HepG2 (cell line): ENCODE measurements around the gene PSIP1. TPM values are rescaled to one million over a fixed set of nuclear protein-coding genes. Genes with fewer than 3 reads are reported as not detected.
A peak's percentile ranks its signal among the peaks of the same experiment; 100 is the strongest.

Experiments
- ATAC-seq: fragments of 200-7000 bp; cut with Tn5 transposase; 3 replicates; pipeline ENCODE4 v1.9.1; 2020; ENCODE audit warnings: mild to moderate bottlenecking, moderate library complexity
- BruUV-seq: library from RNA; stranded (reverse); fragments of 400-500 nt; replicated peaks from 2 replicates; lab custom pipeline; 2021; lab: Mats Ljungman, UMichigan
- CTCF ChIA-PET: fragments of 300-600 bp; formaldehyde crosslinking; extraction: SDS; loops from one replicate; lab custom pipeline; 2021; ENCODE audit warnings: low total read pairs, inconsistent platforms, low intra/inter-chr PET ratio; lab: Yijun Ruan, JAX
- POLR2A ChIA-PET: fragments of 350-600 bp; sonication (Branson Sonifier 250); formaldehyde crosslinking; loops from one replicate; lab custom pipeline; 2020; ENCODE audit warnings: antibody characterized with exemption, inconsistent platforms; lab: Yijun Ruan, JAX
- DNase-seq: peaks from one replicate; pipeline ENCODE4 v3.0.0-alpha.2; 2015; ENCODE audit warnings: low spot score
- FAIRE-seq: peaks from 3 replicates; lab custom pipeline; 2011; peaks lifted over from hg19 to GRCh38; lab: Jason Lieb, UNC
- H2AFZ ChIP-seq: one replicate; pipeline ENCODE4 v1.6.1; 2011; ENCODE audit warnings: low read length, inconsistent platforms
- H3K27ac ChIP-seq: fragments of 300-600 bp; 3 replicates; pipeline ENCODE4 v1.8.0; 2011; ENCODE audit warnings: mixed run types, mild to moderate bottlenecking, mixed read lengths, low read length, inconsistent platforms; ENCODE audit not compliant: insufficient read depth; ENCODE audit errors: extremely low read length
- H3K27me3 ChIP-seq, 2 experiments: fragments of 200-600 bp in 1 of 2; 2 replicates in 1 of 2; 3 replicates in 1 of 2; pipeline versions ENCODE4 v1.6.0 to v1.8.0; 2011; ENCODE audit warnings: low read length in 2 of 2, mild to moderate bottlenecking in 2 of 2, moderate library complexity in 2 of 2, inconsistent platforms in 1 of 2; ENCODE audit not compliant: insufficient read depth in 2 of 2, control insufficient read depth in 1 of 2
- H3K36me3 ChIP-seq, 2 experiments: fragments of 200-600 bp in 1 of 2; replicated peaks in 1 of 2; 2 replicates in 1 of 2; 3 replicates in 1 of 2; pipeline versions ENCODE4 v1.5.1 to v1.8.0; 2011; ENCODE audit warnings: low read length in 2 of 2, inconsistent platforms in 1 of 2; ENCODE audit not compliant: insufficient read depth in 2 of 2, control insufficient read depth in 1 of 2
- H3K4me1 ChIP-seq: 2 replicates; pipeline ENCODE4 v1.5.1; 2012; ENCODE audit warnings: low read length, inconsistent platforms; ENCODE audit not compliant: insufficient read depth
- H3K4me2 ChIP-seq: 2 replicates; pipeline ENCODE4 v1.6.0; 2011; ENCODE audit warnings: low read depth, low read length, inconsistent platforms
- H3K4me3 ChIP-seq, 3 experiments: fragments of 200-600 bp in 1 of 3; sonication (generic), shearing (Covaris generic) in 1 of 3; replicated peaks in 1 of 3; 2 replicates each; pipeline ENCODE4 v1.5.1; 2011 to 2016; ENCODE audit warnings: low read length in 3 of 3, inconsistent platforms in 2 of 3, low read depth in 2 of 3, mild to moderate bottlenecking in 2 of 3, control low read depth in 1 of 3, mixed read lengths in 1 of 3; ENCODE audit not compliant: insufficient read depth in 1 of 3
- H3K79me2 ChIP-seq: one replicate; pipeline ENCODE4 v1.6.1; 2011; ENCODE audit warnings: low read length, inconsistent platforms; ENCODE audit not compliant: insufficient read depth
- H3K9ac ChIP-seq: 2 replicates; pipeline ENCODE4 v1.6.0; 2011; ENCODE audit warnings: mild to moderate bottlenecking, low read depth, low read length, inconsistent platforms; ENCODE audit not compliant: insufficient read depth
- H3K9me3 ChIP-seq: 2 replicates; pipeline ENCODE4 v1.5.1; 2012; ENCODE audit warnings: mild to moderate bottlenecking, low read length
- H4K20me1 ChIP-seq: 2 replicates; pipeline ENCODE4 v1.6.0; 2011; ENCODE audit warnings: inconsistent platforms, mild to moderate bottlenecking, low read length, moderate library complexity; ENCODE audit not compliant: insufficient read depth
- ARNT2 ChIP-seq: sonication (generic); formaldehyde crosslinking; IDR thresholded peaks from 2 replicates; pipeline ENCODE4 v1.8.0; 2022; ENCODE audit warnings: mild to moderate bottlenecking, low read depth, missing genetic modification reagents, moderate library complexity
- CREM ChIP-seq, 2 experiments: sonication (generic) in 1 of 2; formaldehyde crosslinking in 1 of 2; IDR thresholded peaks; 2 replicates each; pipeline versions ENCODE4 v1.4.0 to v1.6.1; 2016 to 2020; ENCODE audit warnings: antibody characterized with exemption in 1 of 2, mild to moderate bottlenecking in 1 of 2, missing genetic modification reagents in 1 of 2
- HNRNPUL1 ChIP-seq: fragments of 200-400 bp; formaldehyde crosslinking; IDR thresholded peaks from 2 replicates; pipeline ENCODE4 v1.6.1; 2017; ENCODE audit warnings: low read depth, mild to moderate bottlenecking, low read length, moderate library complexity
- KLF6 ChIP-seq: IDR thresholded peaks from 2 replicates; pipeline ENCODE4 v1.8.0; 2016; ENCODE audit warnings: missing biosample characterization, missing genetic modification reagents
- MAZ ChIP-seq, 2 experiments: sonication (generic) in 1 of 2; formaldehyde crosslinking in 1 of 2; IDR thresholded peaks; 2 replicates each; pipeline versions ENCODE4 v1.5.0 to v1.6.1; 2012 to 2020; ENCODE audit warnings: low read depth in 2 of 2, mild to moderate bottlenecking in 2 of 2, borderline replicate concordance in 1 of 2, improper control_type of control experiment in 1 of 2, low read length in 1 of 2, missing genetic modification reagents in 1 of 2, moderate library complexity in 1 of 2
- NFRKB ChIP-seq: fragments of 450-650 bp; IDR thresholded peaks from 2 replicates; pipeline ENCODE4 v1.6.1; 2017
- PAWR ChIP-seq: sonication (generic); formaldehyde crosslinking; IDR thresholded peaks from 2 replicates; pipeline ENCODE4 v1.4.0; 2020; ENCODE audit warnings: missing genetic modification reagents, mild to moderate bottlenecking, borderline replicate concordance
- ZKSCAN8 ChIP-seq: IDR thresholded peaks from 2 replicates; pipeline ENCODE4 v1.6.1; 2016; ENCODE audit warnings: borderline replicate concordance, missing genetic modification reagents, missing compliant biosample characterization
- ZNF225 ChIP-seq: sonication (generic); formaldehyde crosslinking; IDR thresholded peaks from 2 replicates; pipeline ENCODE4 v1.4.0; 2020; ENCODE audit warnings: mild to moderate bottlenecking, missing genetic modification reagents
- ZNF256 ChIP-seq: sonication (generic); formaldehyde crosslinking; conservative IDR thresholded peaks from 2 replicates; pipeline ENCODE4 v1.4.0; 2020; ENCODE audit warnings: missing genetic modification reagents
- ZNF34 ChIP-seq: sonication (generic); formaldehyde crosslinking; IDR thresholded peaks from 2 replicates; pipeline ENCODE4 v1.4.0; 2020; ENCODE audit warnings: mild to moderate bottlenecking, missing genetic modification reagents, borderline replicate concordance
- ZNF451 ChIP-seq: sonication (generic); formaldehyde crosslinking; IDR thresholded peaks from 2 replicates; pipeline ENCODE4 v1.5.0; 2020; ENCODE audit warnings: mild to moderate bottlenecking, missing genetic modification reagents
- ZNF768 ChIP-seq: sonication (generic); formaldehyde crosslinking; IDR thresholded peaks from 2 replicates; pipeline ENCODE4 v1.4.0; 2020; ENCODE audit warnings: missing genetic modification reagents
- WGBS: methylation state at CpG from one replicate; pipeline ENCODE4 v1.1.6; 2017; ENCODE audit warnings: low lambda C conversion rate; 5-methylcytosine and 5-hydroxymethylcytosine counted together
- in situ Hi-C: cut with HindIII; loops from 2 replicates; pipeline ENCODE4 v1.10.0; 2017; ENCODE audit warnings: low pct_unique_long_range_greater_than_20kb; ENCODE audit not compliant: extremely low pct_ligation_motif_present
- intact Hi-C: fragments of 100-400 bp; cut with micrococcal nuclease; formaldehyde crosslinking; loops from one replicate; pipeline ENCODE4 v1.10.0; 2022; ENCODE audit not compliant: unreplicated experiment
- polyA plus RNA-seq, 8 experiments: library from polyadenylated mRNA; depleted of rRNA in 3 of 8; stranded (reverse) in 7 of 8; unstranded in 1 of 8; fragments of >200 nt; fragmentation: Illumina TruSeq in 4 of 8; extraction: Trizol in 4 of 8; gene quantifications; 2 replicates each; pipeline versions ENCODE4 v1.2.1 to v1.2.3, GENCODE V29; 2011 to 2016; ENCODE audit warnings: low read depth in 4 of 8, missing spikeins in 1 of 8, mixed read lengths in 1 of 8; ENCODE audit not compliant: insufficient read depth in 1 of 8
- total RNA-seq, 5 experiments: library from RNA; depleted of rRNA; stranded (reverse); fragments of >200 nt; fragmentation: Illumina TruSeq; extraction: Trizol; gene quantifications; 2 replicates each; pipeline ENCODE4 v1.2.3, GENCODE V29; 2016; ENCODE audit warnings: low read depth in 1 of 5
- TF ChIP-seq, protein P1 (sequence below): sonication (generic); formaldehyde crosslinking; IDR thresholded peaks from 2 replicates; pipeline ENCODE4 v1.5.1; 2020; ENCODE audit warnings: mild to moderate bottlenecking, missing genetic modification reagents, moderate library complexity
- TF ChIP-seq, protein P2 (sequence below): sonication (generic); formaldehyde crosslinking; IDR thresholded peaks from 2 replicates; pipeline ENCODE4; 2020; ENCODE audit warnings: missing genetic modification reagents, mild to moderate bottlenecking, borderline replicate concordance
- TF ChIP-seq, protein P3 (sequence below): IDR thresholded peaks from 2 replicates; pipeline ENCODE4 v1.6.1; 2018; ENCODE audit warnings: missing genetic modification reagents

PSIP1 gene
- total and polyA plus RNA-seq, 2 of the 13 experiments (the other 11 are each of a cell fraction or from before 2014, with no cell fraction given), result 12.6 to 46.4 TPM

DNA sequence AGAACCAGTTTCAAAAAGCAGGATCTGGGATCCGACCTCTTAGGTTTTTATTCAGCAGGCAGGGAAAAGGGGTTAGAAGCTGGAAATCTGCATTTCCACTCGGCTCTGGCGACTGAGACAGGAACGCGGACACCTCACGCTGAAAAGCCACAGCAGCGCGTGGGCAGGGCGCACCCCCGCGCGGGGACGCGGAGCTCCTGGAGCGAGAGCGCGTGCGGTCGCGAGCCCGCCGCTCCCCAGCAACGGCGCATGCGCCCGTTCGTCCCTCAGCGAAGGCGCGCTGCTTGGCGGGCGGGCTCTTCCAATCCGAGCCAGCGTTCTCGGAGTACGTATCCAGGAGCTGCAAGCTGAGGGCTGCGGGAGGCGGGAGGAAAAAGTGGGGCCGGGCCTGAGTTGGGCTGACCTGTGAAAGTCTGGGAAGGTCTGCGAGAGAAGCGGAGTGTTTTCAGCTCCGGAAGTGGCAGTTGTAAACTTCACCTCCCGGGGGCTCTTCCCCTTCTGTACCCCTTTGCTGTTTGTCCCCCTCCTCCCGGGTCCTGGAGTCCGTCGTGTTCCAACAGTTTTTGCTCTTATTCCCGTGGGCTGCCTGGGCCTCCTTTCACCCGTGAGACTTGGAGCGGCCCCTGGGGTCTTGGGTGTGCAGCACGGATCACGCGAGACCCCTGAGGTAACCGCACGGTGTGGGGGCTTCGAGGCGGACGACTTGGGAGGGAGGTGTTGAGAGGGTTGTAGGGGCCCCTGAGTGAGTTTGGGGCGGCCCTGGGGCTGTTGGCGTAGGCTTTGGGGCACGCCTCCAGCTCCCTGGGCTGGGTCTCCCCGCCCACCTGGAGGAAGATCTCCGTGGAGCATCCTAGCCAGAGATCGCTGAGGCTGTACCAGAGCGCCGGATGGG, 42.1 kb upstream of the PSIP1 start, which contains the start of gene CCDC171:
Gene CCDC171, plus strand, starts transcription at position 408 of the 892 bp plus-strand sequence. CDS start 11,046 bp downstream, outside the sequence.
- no peaks in the 10 kb centered on the region for H4K20me1 ChIP-seq
- peaks cover 0 to 3% of the 10 kb centered on the region in 2 experiments; a peak in 1 of 5 replicates for H3K27me3 ChIP-seq
- peak; percentile 57 for FAIRE-seq
- peak; percentile 99 for ATAC-seq
- H2AFZ ChIP-seq, result peak within 1 kb of the TSS; percentile 96
- CTCF ChIA-PET, result no interaction called here
- peak within 1 kb of the TSS; percentile 69 for H3K27ac ChIP-seq
- peaks cover 18% of the 10 kb centered on the region for H3K4me1 ChIP-seq
- H3K36me3 ChIP-seq, result no peaks in the 10 kb centered on the region
- intact Hi-C loops, result loop anchor here (2.0 to 5.0 kb wide), 2 partner anchors 42 to 54 kb away; partner anchors contain the start of gene PSIP1
- peak within 1 kb of the TSS; percentile 87 for H3K4me2 ChIP-seq
- BruUV-seq, result TSS peak; percentile 73
- peak; percentile 90 for DNase-seq
- in situ Hi-C loops, result no loop called here
- 0% methylated on average over 20 of the region's 65 CpGs for WGBS
- POLR2A ChIA-PET, result interaction anchor here (0.6 to 1.3 kb wide), 15 partner anchors 9 to 1176 kb away, joined by 3 to 13 read pairs (median 3); partner anchors contain the start of genes PSIP1, SNAPC3 and TTC39B
- peak within 1 kb of the TSS; percentile 66 to 80 (median 72) for H3K4me3 ChIP-seq
- H3K9me3 ChIP-seq, result no peaks in the 10 kb centered on the region
- no peaks in the 10 kb centered on the region for H3K79me2 ChIP-seq
- peak within 1 kb of the TSS; percentile 70 for H3K9ac ChIP-seq
- TF ChIP-seq KLF6 (CRISPR knock-in tag), result 0 out of 2 replicates have a peak, but pooled peaks have one; percentile 62
- TF ChIP-seq, protein P1, sequence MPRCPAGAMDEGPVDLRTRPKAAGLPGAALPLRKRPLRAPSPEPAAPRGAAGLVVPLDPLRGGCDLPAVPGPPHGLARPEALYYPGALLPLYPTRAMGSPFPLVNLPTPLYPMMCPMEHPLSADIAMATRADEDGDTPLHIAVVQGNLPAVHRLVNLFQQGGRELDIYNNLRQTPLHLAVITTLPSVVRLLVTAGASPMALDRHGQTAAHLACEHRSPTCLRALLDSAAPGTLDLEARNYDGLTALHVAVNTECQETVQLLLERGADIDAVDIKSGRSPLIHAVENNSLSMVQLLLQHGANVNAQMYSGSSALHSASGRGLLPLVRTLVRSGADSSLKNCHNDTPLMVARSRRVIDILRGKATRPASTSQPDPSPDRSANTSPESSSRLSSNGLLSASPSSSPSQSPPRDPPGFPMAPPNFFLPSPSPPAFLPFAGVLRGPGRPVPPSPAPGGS (CRISPR knock-in tag), result peak; percentile 72; the same call in 1 of the 2 replicates
- TF ChIP-seq NFRKB, result no peak
- TF ChIP-seq MAZ (IDR thresholded peaks at IDR 0.05; ENCODE audit: borderline replicate concordance, low read depth, low read length), result no peak; the same call in none of the 2 replicates
- TF ChIP-seq MAZ (CRISPR knock-in tag; IDR thresholded peaks at IDR 0.05; ENCODE audit: low read depth), result peak; percentile 69; the same call in 1 of the 2 replicates
- TF ChIP-seq ZNF451 (CRISPR knock-in tag), result peak; percentile 78; the same call in 1 of the 2 replicates
- peak; percentile 40; the same call in 1 of the 2 replicates for TF ChIP-seq ZNF34
- peak; percentile 52; the same call in 1 of the 2 replicates for TF ChIP-seq ZKSCAN8 (CRISPR knock-in tag)
- no peak for TF ChIP-seq PAWR (CRISPR knock-in tag)
- TF ChIP-seq, protein P2, sequence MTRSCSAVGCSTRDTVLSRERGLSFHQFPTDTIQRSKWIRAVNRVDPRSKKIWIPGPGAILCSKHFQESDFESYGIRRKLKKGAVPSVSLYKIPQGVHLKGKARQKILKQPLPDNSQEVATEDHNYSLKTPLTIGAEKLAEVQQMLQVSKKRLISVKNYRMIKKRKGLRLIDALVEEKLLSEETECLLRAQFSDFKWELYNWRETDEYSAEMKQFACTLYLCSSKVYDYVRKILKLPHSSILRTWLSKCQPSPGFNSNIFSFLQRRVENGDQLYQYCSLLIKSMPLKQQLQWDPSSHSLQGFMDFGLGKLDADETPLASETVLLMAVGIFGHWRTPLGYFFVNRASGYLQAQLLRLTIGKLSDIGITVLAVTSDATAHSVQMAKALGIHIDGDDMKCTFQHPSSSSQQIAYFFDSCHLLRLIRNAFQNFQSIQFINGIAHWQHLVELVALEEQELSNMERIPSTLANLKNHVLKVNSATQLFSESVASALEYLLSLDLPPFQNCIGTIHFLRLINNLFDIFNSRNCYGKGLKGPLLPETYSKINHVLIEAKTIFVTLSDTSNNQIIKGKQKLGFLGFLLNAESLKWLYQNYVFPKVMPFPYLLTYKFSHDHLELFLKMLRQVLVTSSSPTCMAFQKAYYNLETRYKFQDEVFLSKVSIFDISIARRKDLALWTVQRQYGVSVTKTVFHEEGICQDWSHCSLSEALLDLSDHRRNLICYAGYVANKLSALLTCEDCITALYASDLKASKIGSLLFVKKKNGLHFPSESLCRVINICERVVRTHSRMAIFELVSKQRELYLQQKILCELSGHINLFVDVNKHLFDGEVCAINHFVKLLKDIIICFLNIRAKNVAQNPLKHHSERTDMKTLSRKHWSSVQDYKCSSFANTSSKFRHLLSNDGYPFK, result peak; percentile 76; the same call in 1 of the 2 replicates
- peak; percentile 75 for TF ChIP-seq ARNT2 (CRISPR knock-in tag)
- no peak for TF ChIP-seq HNRNPUL1
- no peak for TF ChIP-seq ZNF256
- no peak; the same call in 1 of the 2 replicates for TF ChIP-seq CREM (IDR thresholded peaks at IDR 0.05)
- no peak for TF ChIP-seq CREM (CRISPR knock-in tag; IDR thresholded peaks at IDR 0.05)
- peak; percentile 43; the same call in 1 of the 2 replicates for TF ChIP-seq ZNF768 (CRISPR knock-in tag)
- TF ChIP-seq, protein P3, sequence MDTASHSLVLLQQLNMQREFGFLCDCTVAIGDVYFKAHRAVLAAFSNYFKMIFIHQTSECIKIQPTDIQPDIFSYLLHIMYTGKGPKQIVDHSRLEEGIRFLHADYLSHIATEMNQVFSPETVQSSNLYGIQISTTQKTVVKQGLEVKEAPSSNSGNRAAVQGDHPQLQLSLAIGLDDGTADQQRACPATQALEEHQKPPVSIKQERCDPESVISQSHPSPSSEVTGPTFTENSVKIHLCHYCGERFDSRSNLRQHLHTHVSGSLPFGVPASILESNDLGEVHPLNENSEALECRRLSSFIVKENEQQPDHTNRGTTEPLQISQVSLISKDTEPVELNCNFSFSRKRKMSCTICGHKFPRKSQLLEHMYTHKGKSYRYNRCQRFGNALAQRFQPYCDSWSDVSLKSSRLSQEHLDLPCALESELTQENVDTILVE, result peak; percentile 26; the same call in 1 of the 2 replicates
- no peak; the same call in 1 of the 2 replicates for TF ChIP-seq ZNF225 (CRISPR knock-in tag)
